Measurements from ENCODE around the gene RAD52.

DNA sequence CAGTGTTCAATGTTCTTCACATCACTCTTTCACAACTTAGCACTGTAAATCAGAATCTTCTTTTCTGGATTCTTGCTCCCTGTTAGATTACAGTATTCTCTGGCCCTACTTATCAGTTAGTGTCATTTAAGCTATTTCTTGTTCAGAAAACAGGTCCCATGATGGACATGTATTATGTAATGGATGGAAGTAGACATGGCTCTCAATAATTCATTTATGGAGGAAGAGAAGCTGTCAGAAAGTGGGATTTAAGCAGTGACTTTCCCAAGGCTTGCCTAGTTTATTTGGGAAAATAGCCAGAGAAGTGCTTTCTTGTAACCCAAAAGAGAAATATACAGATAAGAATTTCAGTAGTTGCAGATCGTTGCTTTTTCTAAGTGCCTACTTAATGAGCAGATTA is 43.2 kb upstream of the RAD52 start:
- no peak for TF ChIP-seq ZNF263 (CRISPR knock-in tag; IDR thresholded peaks at IDR 0.05; ENCODE audit: low read depth)
- TF ChIP-seq, protein P1, sequence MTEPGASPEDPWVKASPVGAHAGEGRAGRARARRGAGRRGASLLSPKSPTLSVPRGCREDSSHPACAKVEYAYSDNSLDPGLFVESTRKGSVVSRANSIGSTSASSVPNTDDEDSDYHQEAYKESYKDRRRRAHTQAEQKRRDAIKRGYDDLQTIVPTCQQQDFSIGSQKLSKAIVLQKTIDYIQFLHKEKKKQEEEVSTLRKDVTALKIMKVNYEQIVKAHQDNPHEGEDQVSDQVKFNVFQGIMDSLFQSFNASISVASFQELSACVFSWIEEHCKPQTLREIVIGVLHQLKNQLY (CRISPR knock-in tag; IDR thresholded peaks at IDR 0.05) = no peak
- TF ChIP-seq, protein P2, sequence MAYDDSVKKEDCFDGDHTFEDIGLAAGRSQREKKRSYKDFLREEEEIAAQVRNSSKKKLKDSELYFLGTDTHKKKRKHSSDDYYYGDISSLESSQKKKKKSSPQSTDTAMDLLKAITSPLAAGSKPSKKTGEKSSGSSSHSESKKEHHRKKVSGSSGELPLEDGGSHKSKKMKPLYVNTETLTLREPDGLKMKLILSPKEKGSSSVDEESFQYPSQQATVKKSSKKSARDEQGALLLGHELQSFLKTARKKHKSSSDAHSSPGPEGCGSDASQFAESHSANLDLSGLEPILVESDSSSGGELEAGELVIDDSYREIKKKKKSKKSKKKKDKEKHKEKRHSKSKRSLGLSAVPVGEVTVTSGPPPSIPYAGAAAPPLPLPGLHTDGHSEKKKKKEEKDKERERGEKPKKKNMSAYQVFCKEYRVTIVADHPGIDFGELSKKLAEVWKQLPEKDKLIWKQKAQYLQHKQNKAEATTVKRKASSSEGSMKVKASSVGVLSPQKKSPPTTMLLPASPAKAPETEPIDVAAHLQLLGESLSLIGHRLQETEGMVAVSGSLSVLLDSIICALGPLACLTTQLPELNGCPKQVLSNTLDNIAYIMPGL (CRISPR knock-in tag; IDR thresholded peaks at IDR 0.05) = no peak
- no peak for TF ChIP-seq NR2C2 (CRISPR knock-in tag; IDR thresholded peaks at IDR 0.05)
- TF ChIP-seq, protein P3, sequence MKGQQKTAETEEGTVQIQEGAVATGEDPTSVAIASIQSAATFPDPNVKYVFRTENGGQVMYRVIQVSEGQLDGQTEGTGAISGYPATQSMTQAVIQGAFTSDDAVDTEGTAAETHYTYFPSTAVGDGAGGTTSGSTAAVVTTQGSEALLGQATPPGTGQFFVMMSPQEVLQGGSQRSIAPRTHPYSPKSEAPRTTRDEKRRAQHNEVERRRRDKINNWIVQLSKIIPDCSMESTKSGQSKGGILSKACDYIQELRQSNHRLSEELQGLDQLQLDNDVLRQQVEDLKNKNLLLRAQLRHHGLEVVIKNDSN (CRISPR knock-in tag; IDR thresholded peaks at IDR 0.05) = no peak

Data from WTC11 (cell line).